Cortex of kidney (tissue), 1 donor: Measurements from ENCODE around the gene PHETA1.
"Not testable (repeated sequence)": the region's sequence is repeated elsewhere in the genome, so short reads cannot be mapped to it uniquely, and the experiment has no call there.

Experiments
- DNase-seq: peaks from one replicate; lab custom pipeline; 2025; lab: John Stamatoyannopoulos, UW

PHETA1 gene

GRCh38 chr12:111349748-111350520 is 19.0 kb downstream of the PHETA1 start:
- no peak for DNase-seq

- DNase-seq: no peak
Observed at GRCh38 chr12:111349101-111349747, 19.7 kb downstream of the PHETA1 start.

GRCh38 chr12:111347891-111348644 is 20.8 kb downstream of the PHETA1 start:
- DNase-seq: no peak

GRCh38 chr12:111344254-111344875 is 24.5 kb downstream of the PHETA1 start:
- DNase-seq: no peak

GRCh38 chr12:111343181-111343580 is 25.7 kb downstream of the PHETA1 start:
- no peak for DNase-seq

GRCh38 chr12:111342376-111342775 is 26.5 kb downstream of the PHETA1 start:
- DNase-seq: no peak

GRCh38 chr12:111341426-111342065 is 27.3 kb downstream of the PHETA1 start:
- no peak for DNase-seq

- DNase-seq: not testable (repeated sequence)
Observed at GRCh38 chr12:111340680-111341079, 28.2 kb downstream of the PHETA1 start.

GRCh38 chr12:111340231-111340630 is 28.7 kb downstream of the PHETA1 start:
- DNase-seq: no peak

GRCh38 chr12:111339321-111339938 is 29.5 kb downstream of the PHETA1 start:
- DNase-seq: no peak

- DNase-seq: no peak
Observed at GRCh38 chr12:111338096-111338495, 30.8 kb downstream of the PHETA1 start.

GRCh38 chr12:111337371-111337770 is 31.5 kb downstream of the PHETA1 start:
- no peak for DNase-seq

GRCh38 chr12:111336411-111336810 is 32.5 kb downstream of the PHETA1 start:
- not testable (repeated sequence) for DNase-seq

- DNase-seq: no peak
Observed at GRCh38 chr12:111335811-111336210, 33.1 kb downstream of the PHETA1 start.

- DNase-seq: not testable (repeated sequence)
Observed at GRCh38 chr12:111335301-111335700, 33.6 kb downstream of the PHETA1 start.

- DNase-seq: no peak
Observed at GRCh38 chr12:111334393-111334915, 34.4 kb downstream of the PHETA1 start.

- DNase-seq: no peak
Observed at GRCh38 chr12:111330800-111331752, 37.8 kb downstream of the PHETA1 start.

GRCh38 chr12:111328138-111328537 is 40.8 kb downstream of the PHETA1 start:
- no peak for DNase-seq

- no peak for DNase-seq
Observed at GRCh38 chr12:111327474-111327873, 41.4 kb downstream of the PHETA1 start.
